GM19324 (cell line): ENCODE measurements around the gene DDI1.

ENCODE experiments used
- ATAC-seq: cut with Tn5 transposase; IDR thresholded peaks from one replicate; pipeline ENCODE4 v1.9.1; 2021; ENCODE audit warnings: mild to moderate bottlenecking, moderate library complexity; ENCODE audit not compliant: unreplicated experiment, low FRiP score

DDI1 gene

GRCh38 chr11:104075706-104076105 is 39.3 kb downstream of the DDI1 start:
- ATAC-seq, result no peak

GRCh38 chr11:104076455-104076854 is 40.0 kb downstream of the DDI1 start:
- no peak for ATAC-seq

- ATAC-seq, result no peak
These were observed 41.8 kb downstream of the DDI1 start for GRCh38 chr11:104078245-104078644.

- ATAC-seq, result no peak
These were observed 42.6 kb downstream of the DDI1 start for GRCh38 chr11:104078995-104079394.

GRCh38 chr11:104086621-104087020 is 50.2 kb downstream of the DDI1 start:
- no peak for ATAC-seq
